SK-N-MC (cell line): ENCODE measurements around the gene LMLN.

ENCODE experiments used
- EZH2 ChIP-seq: fragments of 200-600 bp; sonication (generic); IDR thresholded peaks from one replicate; pipeline ENCODE4 v1.6.1; 2017; ENCODE audit warnings: antibody characterized with exemption
- FOXP2 ChIP-seq: optimal IDR thresholded peaks from 2 replicates; pipeline ENCODE3; 2011; ENCODE audit warnings: mild to moderate bottlenecking, moderate library complexity; ENCODE audit not compliant: insufficient read depth; ENCODE audit errors: extremely low read length, control extremely low read depth
- POLR2AphosphoS5 ChIP-seq: IDR thresholded peaks from 2 replicates; pipeline ENCODE4 v1.6.1; 2012; ENCODE audit warnings: mild to moderate bottlenecking, low read depth, low read length, borderline replicate concordance

GRCh38 chr3:197949778-197950676 lies 10.0 kb upstream of the LMLN start, which contains the start of gene RPL35A:
- TF ChIP-seq POLR2AphosphoS5, result peak; percentile 99
- no peak for TF ChIP-seq EZH2
- TF ChIP-seq FOXP2, result peak; percentile 93
